GM23338 (cell line): ENCODE data around the gene FNDC7. TPM values are rescaled to one million over a fixed set of nuclear protein-coding genes. Genes with fewer than 3 reads are reported as not detected.

Source experiments
- ATAC-seq: fragments of 200-7000 bp; cut with Tn5 transposase; 3 replicates; pipeline ENCODE4 v1.9.1; 2020
- DNase-seq: peaks from one replicate; pipeline ENCODE4 v3.0.0-alpha.2; 2015; ENCODE audit warnings: low spot score
- H2AFZ ChIP-seq: fragments of 200-600 bp; sonication (generic); 2 replicates; pipeline ENCODE4 v1.8.0; 2016; ENCODE audit warnings: antibody characterized with exemption, mild to moderate bottlenecking, moderate library complexity
- H3F3A ChIP-seq: fragments of 200-600 bp; sonication (generic); replicated peaks from 2 replicates; pipeline ENCODE4 v1.8.0; 2017; ENCODE audit warnings: antibody characterized with exemption, mixed run types, low read depth
- H3K27ac ChIP-seq: fragments of 200-600 bp; sonication (generic); 2 replicates; pipeline ENCODE4 v1.6.1; 2016; ENCODE audit warnings: low read depth
- H3K27me3 ChIP-seq: fragments of 200-600 bp; sonication (generic); 2 replicates; pipeline ENCODE4 v1.8.0; 2016; ENCODE audit warnings: mild to moderate bottlenecking, mixed run types, moderate library complexity; ENCODE audit not compliant: insufficient read depth
- H3K36me3 ChIP-seq: fragments of 200-600 bp; sonication (generic); 2 replicates; pipeline ENCODE4 v1.8.0; 2016; ENCODE audit warnings: mild to moderate bottlenecking; ENCODE audit not compliant: insufficient read depth
- H3K4me1 ChIP-seq: fragments of 200-600 bp; sonication (generic); 2 replicates; pipeline ENCODE4 v1.8.0; 2016; ENCODE audit warnings: mild to moderate bottlenecking, moderate library complexity; ENCODE audit not compliant: insufficient read depth
- H3K4me2 ChIP-seq: fragments of 200-600 bp; sonication (generic); 2 replicates; pipeline ENCODE4 v1.7.1; 2017; ENCODE audit warnings: mixed run types
- H3K4me3 ChIP-seq: fragments of 200-600 bp; sonication (generic); 2 replicates; pipeline ENCODE4 v1.6.1; 2016; ENCODE audit warnings: mixed run types
- H3K79me2 ChIP-seq: fragments of 200-600 bp; sonication (generic); replicated peaks from 2 replicates; pipeline ENCODE4 v1.8.0; 2017; ENCODE audit warnings: mild to moderate bottlenecking; ENCODE audit not compliant: insufficient read depth
- H3K9me2 ChIP-seq: fragments of 200-600 bp; sonication (generic); 2 replicates; pipeline ENCODE4 v1.8.0; 2017; ENCODE audit not compliant: insufficient read depth
- H4K20me1 ChIP-seq: fragments of 200-600 bp; sonication (generic); replicated peaks from 2 replicates; pipeline ENCODE4 v1.8.0; 2017; ENCODE audit warnings: mild to moderate bottlenecking; ENCODE audit not compliant: insufficient read depth
- H3K27ac Mint-ChIP-seq: 2 replicates; pipeline ENCODE4 v1.8.0; 2020; ENCODE audit warnings: inconsistent platforms, mild to moderate bottlenecking, moderate library complexity, mixed read lengths
- H3K27me3 Mint-ChIP-seq: 3 replicates; pipeline ENCODE4 v1.8.0; 2022; ENCODE audit warnings: low read depth, mild to moderate bottlenecking, moderate library complexity, mixed read lengths, inconsistent platforms; ENCODE audit not compliant: insufficient read depth, poor library complexity
- H3K36me3 Mint-ChIP-seq: 3 replicates; pipeline ENCODE4 v1.8.0; 2021; ENCODE audit warnings: low read depth, mild to moderate bottlenecking, inconsistent platforms, moderate library complexity, mixed read lengths
- H3K4me1 Mint-ChIP-seq: 3 replicates; pipeline ENCODE4 v1.8.0; 2020; ENCODE audit warnings: mild to moderate bottlenecking, inconsistent platforms, mixed read lengths
- H3K4me3 Mint-ChIP-seq: 3 replicates; pipeline ENCODE4 v1.8.0; 2021; ENCODE audit warnings: moderate library complexity, mild to moderate bottlenecking, inconsistent platforms, mixed read lengths
- H3K9me3 Mint-ChIP-seq: 3 replicates; pipeline ENCODE4 v1.8.0; 2020; ENCODE audit warnings: moderate library complexity, mild to moderate bottlenecking, inconsistent platforms, mixed read lengths
- JUNB ChIP-seq: IDR thresholded peaks from one replicate; pipeline ENCODE4 v1.6.1; 2016; ENCODE audit warnings: antibody characterized with exemption; ENCODE audit not compliant: unreplicated experiment
- NANOG ChIP-seq: IDR thresholded peaks from 2 replicates; pipeline ENCODE4 v1.6.1; 2016; ENCODE audit warnings: antibody characterized with exemption, borderline replicate concordance
- POLR2AphosphoS5 ChIP-seq: IDR thresholded peaks from 2 replicates; pipeline ENCODE4 v1.6.1; 2016; ENCODE audit warnings: antibody characterized with exemption, low read depth
- polyA plus RNA-seq: library from polyadenylated mRNA; unstranded; fragments of >200 nt; fragmentation: Nextera tagmentation; extraction: Ambion mirVana; gene quantifications from 2 replicates; pipeline ENCODE4 v1.2.1, GENCODE V29; 2016
- total RNA-seq: library from RNA; depleted of rRNA; stranded (reverse); fragments of >200 nt; shearing (Covaris generic); gene quantifications from 2 replicates; pipeline ENCODE4 v1.2.3, GENCODE V29; 2014; rRNA removed
- TF ChIP-seq, protein P1 (sequence below): fragments of 250-450 bp; sonication (Bioruptor Pico); IDR thresholded peaks from 2 replicates; pipeline ENCODE4 v1.5.0; 2020; ENCODE audit warnings: mild to moderate bottlenecking, moderate library complexity
- TF ChIP-seq, protein P2 (sequence below): IDR thresholded peaks from 2 replicates; pipeline ENCODE4 v1.6.1; 2016; ENCODE audit warnings: antibody characterized with exemption

Gene FNDC7
- total and polyA plus RNA-seq, 2 experiments from 2014 or later: 0.06 to 0.28 TPM

DNA sequence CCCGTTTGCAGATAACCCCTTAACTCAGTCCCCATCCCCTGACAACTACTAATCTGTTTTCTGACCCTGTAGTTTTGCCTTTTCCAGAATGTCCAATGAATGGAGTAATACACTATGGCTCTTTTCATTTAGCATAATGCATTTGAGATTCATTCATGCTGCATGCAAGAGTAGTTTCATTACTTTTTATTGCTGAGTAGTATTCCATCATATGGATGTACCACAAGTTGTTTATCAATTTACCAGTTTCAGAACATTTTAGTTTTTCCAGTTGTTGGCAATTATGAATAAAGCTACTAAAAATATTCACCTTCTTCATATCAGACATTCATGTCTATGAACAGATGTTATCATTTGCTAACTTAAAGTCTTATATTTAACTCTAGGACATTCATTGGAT lies 79.1 kb downstream of the FNDC7 start:
- Histone ChIP-seq H3K9me2 (no peaks in the 10 kb centered on the region), H3K36me3 (peaks cover 21% of the 10 kb centered on the region), H3K27me3 (no peaks in the 10 kb centered on the region), H3K4me1 (no peaks in the 10 kb centered on the region), H4K20me1 (no peaks in the 10 kb centered on the region), H3F3A (no peaks in the 10 kb centered on the region), H2AFZ (no peak overlapping the region), H3K4me2 (no peak overlapping the region), H3K27ac (no peak overlapping the region), H3K79me2 (no peaks in the 10 kb centered on the region), H3K4me3 (no peak overlapping the region)
- TF ChIP-seq, protein P1, sequence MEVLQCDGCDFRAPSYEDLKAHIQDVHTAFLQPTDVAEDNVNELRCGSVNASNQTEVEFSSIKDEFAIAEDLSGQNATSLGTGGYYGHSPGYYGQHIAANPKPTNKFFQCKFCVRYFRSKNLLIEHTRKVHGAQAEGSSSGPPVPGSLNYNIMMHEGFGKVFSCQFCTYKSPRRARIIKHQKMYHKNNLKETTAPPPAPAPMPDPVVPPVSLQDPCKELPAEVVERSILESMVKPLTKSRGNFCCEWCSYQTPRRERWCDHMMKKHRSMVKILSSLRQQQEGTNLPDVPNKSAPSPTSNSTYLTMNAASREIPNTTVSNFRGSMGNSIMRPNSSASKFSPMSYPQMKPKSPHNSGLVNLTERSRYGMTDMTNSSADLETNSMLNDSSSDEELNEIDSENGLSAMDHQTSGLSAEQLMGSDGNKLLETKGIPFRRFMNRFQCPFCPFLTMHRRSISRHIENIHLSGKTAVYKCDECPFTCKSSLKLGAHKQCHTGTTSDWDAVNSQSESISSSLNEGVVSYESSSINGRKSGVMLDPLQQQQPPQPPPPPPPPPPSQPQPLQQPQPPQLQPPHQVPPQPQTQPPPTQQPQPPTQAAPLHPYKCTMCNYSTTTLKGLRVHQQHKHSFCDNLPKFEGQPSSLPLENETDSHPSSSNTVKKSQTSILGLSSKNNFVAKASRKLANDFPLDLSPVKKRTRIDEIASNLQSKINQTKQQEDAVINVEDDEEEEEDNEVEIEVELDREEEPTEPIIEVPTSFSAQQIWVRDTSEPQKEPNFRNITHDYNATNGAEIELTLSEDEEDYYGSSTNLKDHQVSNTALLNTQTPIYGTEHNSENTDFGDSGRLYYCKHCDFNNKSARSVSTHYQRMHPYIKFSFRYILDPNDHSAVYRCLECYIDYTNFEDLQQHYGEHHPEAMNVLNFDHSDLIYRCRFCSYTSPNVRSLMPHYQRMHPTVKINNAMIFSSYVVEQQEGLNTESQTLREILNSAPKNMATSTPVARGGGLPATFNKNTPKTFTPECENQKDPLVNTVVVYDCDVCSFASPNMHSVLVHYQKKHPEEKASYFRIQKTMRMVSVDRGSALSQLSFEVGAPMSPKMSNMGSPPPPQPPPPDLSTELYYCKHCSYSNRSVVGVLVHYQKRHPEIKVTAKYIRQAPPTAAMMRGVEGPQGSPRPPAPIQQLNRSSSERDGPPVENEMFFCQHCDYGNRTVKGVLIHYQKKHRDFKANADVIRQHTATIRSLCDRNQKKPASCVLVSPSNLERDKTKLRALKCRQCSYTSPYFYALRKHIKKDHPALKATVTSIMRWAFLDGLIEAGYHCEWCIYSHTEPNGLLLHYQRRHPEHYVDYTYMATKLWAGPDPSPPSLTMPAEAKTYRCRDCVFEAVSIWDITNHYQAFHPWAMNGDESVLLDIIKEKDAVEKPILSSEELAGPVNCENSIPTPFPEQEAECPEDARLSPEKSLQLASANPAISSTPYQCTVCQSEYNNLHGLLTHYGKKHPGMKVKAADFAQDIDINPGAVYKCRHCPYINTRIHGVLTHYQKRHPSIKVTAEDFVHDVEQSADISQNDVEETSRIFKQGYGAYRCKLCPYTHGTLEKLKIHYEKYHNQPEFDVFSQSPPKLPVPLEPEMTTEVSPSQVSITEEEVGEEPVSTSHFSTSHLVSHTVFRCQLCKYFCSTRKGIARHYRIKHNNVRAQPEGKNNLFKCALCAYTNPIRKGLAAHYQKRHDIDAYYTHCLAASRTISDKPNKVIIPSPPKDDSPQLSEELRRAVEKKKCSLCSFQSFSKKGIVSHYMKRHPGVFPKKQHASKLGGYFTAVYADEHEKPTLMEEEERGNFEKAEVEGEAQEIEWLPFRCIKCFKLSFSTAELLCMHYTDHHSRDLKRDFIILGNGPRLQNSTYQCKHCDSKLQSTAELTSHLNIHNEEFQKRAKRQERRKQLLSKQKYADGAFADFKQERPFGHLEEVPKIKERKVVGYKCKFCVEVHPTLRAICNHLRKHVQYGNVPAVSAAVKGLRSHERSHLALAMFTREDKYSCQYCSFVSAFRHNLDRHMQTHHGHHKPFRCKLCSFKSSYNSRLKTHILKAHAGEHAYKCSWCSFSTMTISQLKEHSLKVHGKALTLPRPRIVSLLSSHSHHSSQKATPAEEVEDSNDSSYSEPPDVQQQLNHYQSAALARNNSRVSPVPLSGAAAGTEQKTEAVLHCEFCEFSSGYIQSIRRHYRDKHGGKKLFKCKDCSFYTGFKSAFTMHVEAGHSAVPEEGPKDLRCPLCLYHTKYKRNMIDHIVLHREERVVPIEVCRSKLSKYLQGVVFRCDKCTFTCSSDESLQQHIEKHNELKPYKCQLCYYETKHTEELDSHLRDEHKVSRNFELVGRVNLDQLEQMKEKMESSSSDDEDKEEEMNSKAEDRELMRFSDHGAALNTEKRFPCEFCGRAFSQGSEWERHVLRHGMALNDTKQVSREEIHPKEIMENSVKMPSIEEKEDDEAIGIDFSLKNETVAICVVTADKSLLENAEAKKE (CRISPR knock-in tag): no peak
- no peak for TF ChIP-seq POLR2AphosphoS5
- TF ChIP-seq NANOG: no peak
- TF ChIP-seq, protein P2, sequence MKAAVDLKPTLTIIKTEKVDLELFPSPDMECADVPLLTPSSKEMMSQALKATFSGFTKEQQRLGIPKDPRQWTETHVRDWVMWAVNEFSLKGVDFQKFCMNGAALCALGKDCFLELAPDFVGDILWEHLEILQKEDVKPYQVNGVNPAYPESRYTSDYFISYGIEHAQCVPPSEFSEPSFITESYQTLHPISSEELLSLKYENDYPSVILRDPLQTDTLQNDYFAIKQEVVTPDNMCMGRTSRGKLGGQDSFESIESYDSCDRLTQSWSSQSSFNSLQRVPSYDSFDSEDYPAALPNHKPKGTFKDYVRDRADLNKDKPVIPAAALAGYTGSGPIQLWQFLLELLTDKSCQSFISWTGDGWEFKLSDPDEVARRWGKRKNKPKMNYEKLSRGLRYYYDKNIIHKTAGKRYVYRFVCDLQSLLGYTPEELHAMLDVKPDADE: no peak
- TF ChIP-seq JUNB: no peak
- no peak for DNase-seq
- Mint-ChIP-seq H3K4me3 (no peak overlapping the region), H3K27me3 (no peaks in the 10 kb centered on the region), H3K36me3 (peaks cover 67% of the 10 kb centered on the region), H3K27ac (no peak overlapping the region), H3K9me3 (peaks cover 24% of the 10 kb centered on the region), H3K4me1 (no peaks in the 10 kb centered on the region)
- ATAC-seq: no peak

Other genes with a start within 250 kb of the FNDC7 start
- 42.5 and 44.5 TPM in 2 replicates for gene EEIG2, start 152.8 kb upstream of the FNDC7 start, total RNA-seq
- gene EEIG2, start 152.8 kb upstream of the FNDC7 start, polyA plus RNA-seq: 6.0 and 7.9 TPM in 2 replicates
- gene HENMT1, start 51.8 kb upstream of the FNDC7 start, total RNA-seq: 7.0 and 9.7 TPM in 2 replicates
- 4.2 and 4.7 TPM in 2 replicates for gene HENMT1, start 51.8 kb upstream of the FNDC7 start, polyA plus RNA-seq
- 32.3 and 40.5 TPM in 2 replicates for gene PRPF38B, start 20.6 kb upstream of the FNDC7 start, total RNA-seq
- gene PRPF38B, start 20.6 kb upstream of the FNDC7 start, polyA plus RNA-seq: 74.2 and 86.4 TPM in 2 replicates
- gene STXBP3, start 33.8 kb downstream of the FNDC7 start, total RNA-seq: 34.0 and 37.4 TPM in 2 replicates
- 24.5 and 28.5 TPM in 2 replicates for gene STXBP3, start 33.8 kb downstream of the FNDC7 start, polyA plus RNA-seq
- not detected in 2 replicates for gene AKNAD1, start 144.2 kb downstream of the FNDC7 start, total RNA-seq
- gene AKNAD1, start 144.2 kb downstream of the FNDC7 start, polyA plus RNA-seq: not detected in 2 replicates
- 11.2 and 14.1 TPM in 2 replicates for gene GPSM2, start 164.1 kb downstream of the FNDC7 start, total RNA-seq
- gene GPSM2, start 164.1 kb downstream of the FNDC7 start, polyA plus RNA-seq: 5.5 and 9.8 TPM in 2 replicates